ENCODE measurements around the gene CRIP2. TPM values are rescaled to one million over a fixed set of nuclear protein-coding genes. Genes with fewer than 3 reads are reported as not detected.

CRIP2 gene
- total RNA-seq, 6 experiments from 2014 or later: 11.2 to 50.0 (median 27.5) TPM

DNA sequence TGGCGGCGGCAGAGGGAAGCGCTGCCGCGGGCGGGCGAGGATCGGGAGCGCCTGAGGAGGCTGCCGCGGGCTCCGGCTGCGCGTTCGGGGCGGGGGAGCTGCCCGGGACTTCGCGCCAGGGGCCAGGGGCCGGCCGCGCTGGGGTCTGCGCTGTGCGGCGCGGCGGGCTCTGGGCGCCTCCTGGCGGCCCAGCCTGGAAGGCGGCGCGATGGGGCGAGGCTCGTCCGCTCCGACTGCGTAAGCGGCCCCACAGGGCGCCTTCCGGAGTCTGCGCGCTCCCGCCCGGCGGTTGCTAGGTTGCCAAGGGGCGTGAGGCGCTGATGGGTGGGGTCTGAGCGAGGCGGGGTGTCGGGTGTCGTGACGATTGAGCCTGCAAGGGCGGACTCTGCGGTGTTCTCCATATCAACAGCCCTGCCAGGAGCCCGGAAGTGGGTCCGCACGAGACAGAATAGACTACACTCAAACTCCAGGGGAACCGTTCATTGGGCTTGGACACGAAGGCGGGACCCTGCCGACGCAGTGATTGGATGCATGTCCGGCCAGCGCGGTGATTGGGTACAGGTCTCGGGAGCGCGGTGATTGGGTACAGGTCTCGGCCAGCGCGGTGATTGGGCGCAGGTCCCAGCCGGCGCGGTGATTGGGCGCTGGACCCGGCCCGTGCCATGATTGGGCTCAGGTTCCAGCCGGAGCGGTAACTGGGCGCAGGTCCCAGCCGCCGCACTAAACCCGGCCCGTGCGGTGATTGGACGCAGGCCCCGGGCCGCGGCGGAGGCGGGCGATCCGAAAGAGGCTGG lies 16.1 kb downstream of the CRIP2 start, which contains the start of gene TEDC1:
TSS of gene TEDC1 (plus strand) at position 675 of the 794 bp plus-strand sequence. CDS start 130 bp downstream, outside the sequence.
- Histone ChIP-seq H3K27me3 (no peaks in the 10 kb centered on the region), H3K27ac (peak within 1 kb of the TSS; percentile 68 to 91 (median 83)), H3K4me1 (peaks cover 0 to 34% (median 12%) of the 10 kb centered on the region in 4 donors), H3K9me3 (no peaks in the 10 kb centered on the region), H3K36me3 (no peaks in the 10 kb centered on the region), H3K4me3 (peak within 1 kb of the TSS; percentile 55 to 79 (median 71))
- 0% methylated on average over 14 of the region's 94 CpGs for WGBS (ENCODE audit: insufficient coverage, low coverage, low lambda C conversion rate, missing lambda C conversion rate)
- peak; percentile 99 to 100 (median 100) for DNase-seq
- intact Hi-C loops (cut with DNase I): no loop called here
- peak; percentile 76 to 87 (median 78) for ATAC-seq
- peak; percentile 61 for TF ChIP-seq POLR2A (IDR thresholded peaks at IDR 0.05)
- peak; percentile 71 to 97 (median 86) for TF ChIP-seq CTCF (IDR thresholded peaks at IDR 0.05)

DNA sequence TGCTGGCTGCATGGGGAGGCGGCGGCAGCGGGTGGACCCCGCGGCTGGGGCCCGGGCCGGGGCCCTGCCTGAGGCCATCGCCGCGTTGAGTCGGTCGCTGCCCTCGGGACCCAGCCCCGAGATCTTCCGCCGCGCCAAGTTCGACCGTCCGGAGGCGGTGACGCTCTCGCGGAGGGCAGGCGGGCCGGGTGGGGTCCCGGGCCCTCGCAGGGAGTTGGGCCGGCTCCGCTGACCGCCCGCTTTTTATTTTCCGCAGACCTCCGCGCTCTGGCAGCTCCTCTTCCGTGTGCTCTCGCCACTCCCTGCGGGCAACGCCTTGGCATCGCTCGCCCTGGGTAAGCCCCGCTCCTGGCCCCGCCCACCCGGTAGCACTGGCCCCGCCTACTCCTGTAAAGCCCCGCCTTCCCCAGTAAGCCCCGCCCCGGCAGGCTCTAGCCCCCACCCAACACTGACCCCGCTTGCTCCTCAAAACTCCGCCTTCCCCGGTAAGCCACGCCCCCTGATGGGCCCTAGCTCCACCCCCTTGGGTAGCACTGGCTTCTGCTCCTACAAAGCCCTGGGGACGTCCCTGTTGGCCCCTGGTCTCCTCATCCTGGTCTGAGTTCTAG lies 16.8 kb downstream of the CRIP2 start:
- intact Hi-C loops (cut with DNase I): no loop called here
- no peak for TF ChIP-seq CTCF (IDR thresholded peaks at IDR 0.05)
- TF ChIP-seq POLR2A (IDR thresholded peaks at IDR 0.05): peak; percentile 13
- H3K4me1 ChIP-seq: peaks cover 0 to 37% (median 15%) of the 10 kb centered on the region in 4 donors
- 14% methylated on average over 2 of the region's 53 CpGs for WGBS (ENCODE audit: insufficient coverage, low coverage, low lambda C conversion rate, missing lambda C conversion rate)
- peak; percentile 78 to 86 (median 85) for DNase-seq
- peak overlapping the region; percentile 55 to 79 (median 71) for H3K4me3 ChIP-seq
- no peaks in the 10 kb centered on the region for H3K36me3 ChIP-seq
- H3K27me3 ChIP-seq: no peaks in the 10 kb centered on the region
- no peaks in the 10 kb centered on the region for H3K9me3 ChIP-seq
- peak; percentile 1 to 10 (median 4) for ATAC-seq
- H3K27ac ChIP-seq: peak overlapping the region; percentile 9 to 86 (median 76)

- ATAC-seq (peak; percentile 25 to 32 (median 28)), DNase-seq (peak; percentile 89 to 98 (median 96))
- intact Hi-C loops (cut with DNase I): no loop called here
- Histone ChIP-seq H3K27ac (peak overlapping the region in 2 of 3 donors; percentile 31 to 86), H3K4me3 (no peak overlapping the region), H3K36me3 (no peaks in the 10 kb centered on the region), H3K4me1 (peaks cover 0 to 45% (median 18%) of the 10 kb centered on the region in 4 donors), H3K27me3 (no peaks in the 10 kb centered on the region), H3K9me3 (no peaks in the 10 kb centered on the region)
- no CpG with 5 or more reads among the region's 24 CpGs for WGBS (ENCODE audit: insufficient coverage, low coverage, low lambda C conversion rate, missing lambda C conversion rate)
- TF ChIP-seq POLR2A (IDR thresholded peaks at IDR 0.05): no peak
These were observed 17.7 kb downstream of the CRIP2 start for GRCh38 chr14:105492031-105492970.

DNA sequence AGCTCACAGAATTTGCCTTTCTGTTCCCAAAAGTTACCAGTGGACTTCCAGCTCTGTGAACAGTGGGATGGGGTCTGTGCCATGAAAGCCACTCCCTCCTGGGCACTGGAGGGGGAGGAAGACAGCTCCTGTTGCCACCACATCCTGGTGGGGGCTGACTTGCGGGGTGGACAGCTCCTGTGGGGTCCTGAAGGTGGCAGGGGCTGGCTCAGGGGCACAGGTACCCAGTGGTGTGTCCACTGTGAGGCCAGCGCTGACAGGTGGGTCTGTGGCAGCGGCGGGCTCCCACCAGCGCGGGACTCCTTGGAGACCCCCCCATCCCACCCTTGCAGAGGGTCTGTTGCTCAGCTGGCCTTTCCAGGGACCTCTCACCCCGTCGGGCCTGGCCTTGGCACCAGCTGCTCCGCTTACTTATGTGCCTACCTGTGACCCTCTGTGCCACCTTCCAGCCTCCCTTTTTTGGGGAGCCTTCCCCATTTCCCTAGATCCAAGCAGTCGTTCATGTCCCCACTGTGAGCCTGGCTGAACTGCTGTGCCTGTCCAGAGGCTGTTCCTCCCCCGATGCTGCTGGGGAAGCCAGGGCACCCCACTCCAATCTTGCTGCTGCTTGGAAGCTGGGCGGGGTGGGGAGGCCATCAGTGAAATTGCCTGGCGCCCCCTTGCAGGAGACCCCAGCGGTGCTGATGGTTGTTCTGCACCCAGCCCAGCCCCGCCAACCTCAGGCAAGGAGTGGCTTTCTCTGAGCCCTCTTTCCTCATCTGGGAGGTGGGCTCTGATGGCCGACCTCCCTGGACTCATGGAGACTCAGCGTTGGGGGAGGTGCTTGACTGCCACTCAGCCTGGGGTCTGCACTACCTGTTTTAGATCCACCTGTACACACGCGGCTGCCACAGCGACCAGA lies 18.6 kb downstream of the CRIP2 start:
- WGBS (ENCODE audit: insufficient coverage, low coverage, low lambda C conversion rate, missing lambda C conversion rate): no CpG with 5 or more reads among the region's 20 CpGs
- Histone ChIP-seq H3K27me3 (no peaks in the 10 kb centered on the region), H3K4me3 (no peak overlapping the region), H3K36me3 (no peaks in the 10 kb centered on the region), H3K9me3 (no peaks in the 10 kb centered on the region), H3K27ac (peak overlapping the region in 1 of 3 donors; percentile 86), H3K4me1 (peaks cover 0 to 52% (median 23%) of the 10 kb centered on the region in 4 donors)
- ATAC-seq (no peak), DNase-seq (peak in 2 of 3 donors; percentile 48 to 53)
- TF ChIP-seq CTCF (IDR thresholded peaks at IDR 0.05): no peak
- TF ChIP-seq POLR2A (IDR thresholded peaks at IDR 0.05): no peak
- intact Hi-C loops (cut with DNase I): no loop called here

Data from right lobe of liver (tissue), 6 donors.